Frontal cortex (tissue), 4 donors: Measurements from ENCODE around the gene DAO. TPM values are rescaled to one million over a fixed set of nuclear protein-coding genes. Genes with fewer than 3 reads are reported as not detected.
"Not testable (repeated sequence)": the region's sequence is repeated elsewhere in the genome, so short reads cannot be mapped to it uniquely, and the experiment has no call there.

Experiments used
- DNase-seq, 2 donors: peaks; one replicate each; pipeline ENCODE4 v3.0.0; 2012; ENCODE audit warnings: low spot score in 2 of 2
- FAIRE-seq: peaks from 2 replicates; lab custom pipeline; 2012; peaks lifted over from hg19 to GRCh38; lab: Jason Lieb, UNC
- total RNA-seq: library from RNA; depleted of rRNA; stranded (reverse); fragments of >200 nt; gene quantifications from one replicate; pipeline ENCODE4 v1.2.3, GENCODE V29; 2014
- donor health status: control.
- donor health status: control.
- donor health status: control.

The DAO gene
- total RNA-seq, 1 donor from 2014 or later = not detected

- DNase-seq (no peak), FAIRE-seq (no peak)
Observed at GRCh38 chr12:108847705-108848104, 32.2 kb upstream of the DAO start.

GRCh38 chr12:108849660-108850059, 30.2 kb upstream of the DAO start:
- no peak for FAIRE-seq

DNA sequence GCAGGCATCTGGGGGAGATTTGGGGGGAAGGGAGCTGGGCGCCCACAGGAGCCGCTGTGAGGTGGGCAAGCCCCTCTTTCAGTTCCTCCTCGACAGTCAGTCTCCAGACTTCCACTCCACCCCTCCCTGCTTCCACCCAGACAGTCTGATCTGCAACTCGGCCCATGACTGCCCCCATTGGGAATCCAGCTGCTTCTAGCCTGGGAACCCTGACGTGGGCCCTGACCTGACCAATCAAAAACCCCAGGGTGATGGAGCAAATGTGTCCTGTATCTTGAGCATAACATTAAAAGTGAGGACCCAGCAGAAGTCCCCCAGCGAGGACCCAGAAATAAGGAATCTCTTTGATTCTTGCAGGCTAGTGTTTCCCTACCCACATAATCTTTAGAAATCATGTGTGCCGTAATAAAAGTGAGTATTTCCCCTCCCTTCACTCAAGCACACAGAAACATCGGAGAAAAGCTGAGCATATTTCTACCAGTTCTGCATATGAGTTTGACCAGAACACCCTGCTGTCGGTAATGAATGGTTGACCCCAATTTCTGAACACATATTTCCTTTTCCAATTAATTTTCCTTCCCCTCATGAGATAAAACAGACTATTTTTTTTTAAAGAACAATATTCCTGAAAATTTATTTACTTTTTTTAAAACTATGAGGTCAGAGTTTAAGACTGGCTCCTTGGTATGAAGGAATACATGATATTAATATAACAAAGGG, 28.9 kb upstream of the DAO start:
- no peak for DNase-seq
- FAIRE-seq = no peak

More at GRCh38 chr12:108849660-108850059, 30.2 kb upstream of the DAO start:
- no peak for DNase-seq

- DNase-seq (no peak), FAIRE-seq (no peak)
Observed at GRCh38 chr12:108852674-108853309, 27.1 kb upstream of the DAO start.

GRCh38 chr12:108853426-108853825, 26.5 kb upstream of the DAO start:
- no peak for FAIRE-seq
- no peak for DNase-seq

- FAIRE-seq = no peak
- DNase-seq = no peak
Observed at GRCh38 chr12:108853981-108854446, 25.9 kb upstream of the DAO start.

- no peak for DNase-seq
- no peak for FAIRE-seq
Observed at GRCh38 chr12:108854451-108855283, 25.2 kb upstream of the DAO start.

DNA sequence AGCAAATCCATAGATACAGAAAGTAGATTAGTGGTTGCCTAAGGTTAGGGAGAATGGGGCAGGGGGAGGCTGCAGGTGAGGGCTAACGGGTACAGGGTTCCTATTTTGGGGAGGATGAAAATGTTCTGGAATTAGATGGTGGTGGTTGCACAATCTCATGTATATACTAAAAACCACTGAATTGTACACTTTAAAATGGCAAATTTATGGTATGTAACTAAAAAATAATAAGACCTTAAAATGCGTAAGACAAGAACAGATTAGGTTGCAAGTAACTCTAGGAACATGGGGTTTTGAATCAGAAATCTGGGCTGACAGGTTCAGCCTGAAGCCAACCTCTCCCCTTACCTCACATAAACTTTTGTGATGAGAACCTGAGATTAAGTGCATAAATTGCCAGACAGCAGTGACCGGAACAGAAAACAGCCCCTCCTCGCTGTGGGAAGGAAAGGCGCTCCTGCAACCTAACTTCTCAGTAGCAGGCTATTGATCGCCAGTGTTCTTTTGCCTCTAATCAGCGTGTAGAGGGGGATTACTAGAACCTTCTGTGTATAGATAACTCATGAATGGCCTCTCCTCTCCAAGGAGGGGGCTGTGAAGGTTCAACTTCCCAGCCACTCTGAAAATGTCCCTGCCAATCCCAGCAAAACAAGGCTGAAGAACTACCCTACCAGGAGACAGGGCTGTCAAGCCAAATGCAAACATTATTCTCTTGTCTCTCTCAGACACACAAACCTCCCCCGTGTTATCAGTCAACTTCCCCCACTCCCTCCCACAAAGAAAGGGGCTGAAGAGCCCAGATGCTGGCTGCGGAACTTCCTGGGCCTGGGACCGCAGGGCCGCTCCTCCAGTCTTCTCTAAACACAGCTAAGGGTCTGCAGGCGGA, 24.4 kb upstream of the DAO start:
- FAIRE-seq = no peak
- no peak for DNase-seq

- DNase-seq (no peak), FAIRE-seq (no peak)
Observed at GRCh38 chr12:108856170-108856427, 23.8 kb upstream of the DAO start.

DNA sequence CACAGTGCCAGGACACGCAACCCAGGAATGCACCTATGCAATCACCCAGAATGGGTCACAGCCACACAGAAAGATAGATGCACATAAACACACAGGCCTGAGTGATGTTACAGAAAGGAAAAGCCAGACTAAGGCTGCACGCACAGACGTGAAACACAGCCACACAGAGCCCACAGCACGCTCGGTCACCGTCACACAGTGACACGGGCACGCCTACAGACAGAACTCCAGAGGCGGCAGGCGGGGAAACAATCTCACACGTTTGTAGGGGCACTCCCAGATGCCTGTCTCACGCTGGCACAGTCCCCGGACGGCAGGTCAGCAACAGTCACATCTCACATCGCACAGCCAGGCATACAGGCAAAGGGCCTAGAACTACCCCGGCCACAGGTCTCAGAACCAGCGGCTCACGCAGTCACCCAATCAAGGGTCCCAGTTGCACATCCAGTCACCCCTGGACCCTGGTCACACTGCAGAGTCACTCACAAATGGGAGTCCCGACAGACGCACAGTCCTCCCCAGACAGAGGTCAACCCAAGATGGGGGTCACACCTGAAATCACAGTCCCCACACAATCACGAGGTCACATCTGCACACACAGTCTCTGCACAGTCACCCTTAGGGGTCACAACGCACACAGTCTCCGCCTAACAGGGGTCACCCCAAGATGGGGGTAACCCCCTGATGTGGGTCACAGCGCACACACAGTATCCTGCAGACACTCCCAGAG, 23.3 kb upstream of the DAO start:
- FAIRE-seq (no peak), DNase-seq (no peak)

DNA sequence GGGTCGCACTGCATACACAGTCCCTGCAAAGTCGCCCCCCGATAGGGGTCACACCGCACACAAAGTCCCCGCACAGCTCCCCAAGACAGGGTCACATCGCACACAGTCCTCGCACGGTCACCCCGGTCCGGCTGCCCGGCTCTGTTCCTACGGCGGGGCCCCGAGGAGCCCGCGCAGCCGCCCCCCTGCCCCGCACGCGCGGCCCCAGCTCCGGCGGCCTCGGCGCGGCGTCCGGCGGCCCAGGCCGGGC, 22.8 kb upstream of the DAO start:
- no peak for DNase-seq
- no peak for FAIRE-seq

- DNase-seq = no peak
Observed at GRCh38 chr12:108858311-108859074, 21.4 kb upstream of the DAO start.

GRCh38 chr12:108859141-108859922, 20.6 kb upstream of the DAO start:
- not testable (repeated sequence) for FAIRE-seq, DNase-seq

More at GRCh38 chr12:108858311-108859074, 21.4 kb upstream of the DAO start:
- no peak for FAIRE-seq

- no peak for DNase-seq
- FAIRE-seq = no peak
Observed at GRCh38 chr12:108859923-108860291, 20.0 kb upstream of the DAO start.

DNA sequence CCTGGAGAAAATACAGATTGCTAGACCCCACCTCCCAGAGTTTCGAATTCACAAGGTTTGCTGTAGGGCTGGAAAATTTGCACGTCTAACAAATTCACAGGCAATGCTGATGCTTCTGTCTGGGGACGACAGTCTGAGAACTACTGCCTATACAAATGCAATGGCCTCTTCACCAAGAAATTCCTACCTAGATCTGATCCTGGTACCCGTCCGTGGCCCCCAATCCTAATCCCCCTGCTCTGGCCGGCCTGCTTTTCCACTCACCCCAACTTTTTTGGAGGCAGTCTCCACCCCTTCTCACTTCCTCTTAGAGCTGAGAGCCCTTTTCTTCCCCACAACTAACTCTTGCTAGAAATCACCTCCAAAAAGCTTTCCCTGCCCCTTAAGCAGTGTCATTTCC, 19.4 kb upstream of the DAO start:
- FAIRE-seq (no peak), DNase-seq (no peak)

DNA sequence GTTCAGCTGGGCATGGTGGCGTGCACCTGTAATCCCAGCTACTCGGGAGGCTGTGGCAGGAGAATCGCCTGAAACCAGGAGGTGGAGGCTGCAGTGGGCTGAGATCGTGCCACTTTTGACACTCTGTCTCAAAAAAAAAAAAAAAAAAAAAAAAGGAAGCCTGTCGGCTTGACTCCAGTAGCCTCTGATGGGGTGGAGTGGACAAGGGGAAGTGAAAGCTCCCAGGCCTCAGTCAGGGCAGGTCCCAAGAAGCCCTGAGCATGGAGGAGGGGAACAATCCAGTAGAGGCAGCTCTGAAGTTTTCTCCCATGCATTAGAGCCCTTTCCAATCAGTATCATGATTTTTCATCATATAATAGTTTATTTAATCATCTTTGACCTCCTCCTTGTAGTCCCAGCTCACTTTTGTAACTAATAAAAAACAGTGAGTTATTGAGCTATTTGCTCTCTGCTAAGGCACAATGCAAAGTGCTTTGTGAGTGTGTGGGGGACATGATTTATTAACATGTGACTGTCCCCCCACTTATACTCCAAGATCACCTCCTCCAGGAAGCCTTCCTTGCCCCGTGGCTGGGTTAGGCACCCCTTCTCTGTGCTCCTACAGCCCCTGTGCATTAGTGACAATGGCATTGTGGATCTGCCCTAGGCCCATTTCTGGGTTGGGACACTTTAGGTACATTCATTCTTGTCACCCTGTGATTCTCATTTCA, 17.9 kb upstream of the DAO start:
- no peak for FAIRE-seq

DNA sequence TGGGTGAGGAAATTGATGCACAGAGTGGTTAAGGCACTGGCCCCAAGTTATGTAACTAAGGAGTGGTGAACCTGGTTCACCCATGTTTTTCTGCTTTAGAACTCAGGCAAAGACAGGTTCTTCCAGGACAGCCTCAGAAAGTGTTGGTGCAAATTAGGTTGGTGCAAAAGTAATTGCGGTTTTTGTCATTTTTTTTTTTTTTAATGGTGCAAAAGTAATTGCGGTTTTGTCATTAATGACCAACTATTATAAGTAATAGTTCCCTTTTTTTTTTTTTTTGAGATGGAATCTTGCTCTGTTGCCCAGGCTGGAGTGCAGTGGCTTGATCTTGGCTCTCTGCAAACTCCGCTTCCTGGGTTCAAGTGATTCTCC, 17.3 kb upstream of the DAO start:
- no peak for FAIRE-seq
- DNase-seq = no peak

More for the DNA sequence above, 17.9 kb upstream of the DAO start:
- DNase-seq = no peak

DNA sequence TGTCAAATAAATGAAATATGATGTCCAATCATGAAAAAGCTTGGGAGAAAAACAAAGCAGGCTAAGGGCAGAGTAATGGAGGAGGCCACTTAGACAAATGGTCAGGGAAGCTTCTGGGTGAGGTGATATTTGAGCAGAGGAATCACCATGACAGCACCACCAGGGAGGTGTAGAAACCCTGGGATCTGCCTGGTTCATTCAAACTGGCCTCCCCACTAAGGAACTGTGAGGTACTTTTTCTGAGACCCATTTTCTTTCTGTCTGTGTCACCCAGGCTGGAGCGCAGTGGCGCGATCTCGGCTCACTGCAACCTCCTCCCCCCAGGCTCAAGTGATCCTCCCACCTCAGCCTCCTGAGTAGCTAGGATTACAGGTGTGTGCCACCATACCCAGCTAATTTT, 14.7 kb upstream of the DAO start:
- DNase-seq = no peak
- no peak for FAIRE-seq
